ENCODE data around the gene NEIL1. TPM values are rescaled to one million over a fixed set of nuclear protein-coding genes. Genes with fewer than 3 reads are reported as not detected.

The NEIL1 gene
- total RNA-seq, 4 donors from 2014 or later = 21.4 to 53.5 (median 26.3) TPM

GRCh38 chr15:75348562-75349350, 1.9 kb downstream of the NEIL1 start:
- no peak for TF ChIP-seq CTCF (IDR thresholded peaks at IDR 0.05; ENCODE audit: low read depth)

- TF ChIP-seq CTCF (IDR thresholded peaks at IDR 0.05; ENCODE audit: low read depth) = no peak
Measured at GRCh38 chr15:75349851-75350588, 3.2 kb downstream of the NEIL1 start.

DNA sequence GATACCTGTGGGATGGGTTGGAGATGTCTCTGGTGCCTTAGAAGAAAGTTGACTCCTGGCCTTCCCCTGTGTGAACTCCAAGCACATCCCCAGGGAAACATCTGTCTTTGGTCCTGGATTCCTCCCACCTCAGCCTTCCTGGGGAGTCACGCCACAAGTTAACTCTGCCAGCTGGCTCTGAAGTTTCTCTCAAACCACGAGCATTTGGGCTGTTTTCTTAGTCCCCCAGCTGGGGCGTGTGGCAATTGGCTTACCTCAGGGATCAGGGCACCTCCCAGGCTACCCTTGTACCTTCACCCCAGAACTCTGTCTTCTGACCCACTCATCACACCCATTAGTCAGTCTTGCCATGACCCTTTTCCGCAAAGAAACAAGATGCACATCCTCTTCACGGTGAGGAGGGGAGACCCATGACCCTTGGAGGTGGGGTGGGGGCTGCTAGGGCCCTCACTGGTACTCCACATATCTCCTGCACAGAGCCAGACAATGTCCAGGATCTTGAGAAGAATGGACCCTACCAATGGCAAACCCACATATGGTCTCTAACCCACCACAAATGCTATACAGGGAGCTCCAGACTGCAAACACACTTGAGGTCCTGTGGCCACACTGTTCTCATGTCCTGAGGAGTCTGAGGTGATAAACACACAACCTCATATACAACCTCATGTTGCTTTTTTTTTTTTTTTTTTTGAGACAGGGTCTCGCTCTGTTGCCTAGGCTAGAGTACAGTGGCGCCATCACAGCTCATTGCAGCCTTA, 3.9 kb downstream of the NEIL1 start:
- no peak for TF ChIP-seq CTCF (IDR thresholded peaks at IDR 0.05; ENCODE audit: low read depth)

GRCh38 chr15:75352186-75353080, 5.6 kb downstream of the NEIL1 start:
- TF ChIP-seq CTCF (IDR thresholded peaks at IDR 0.05; ENCODE audit: low read depth) = no peak

DNA sequence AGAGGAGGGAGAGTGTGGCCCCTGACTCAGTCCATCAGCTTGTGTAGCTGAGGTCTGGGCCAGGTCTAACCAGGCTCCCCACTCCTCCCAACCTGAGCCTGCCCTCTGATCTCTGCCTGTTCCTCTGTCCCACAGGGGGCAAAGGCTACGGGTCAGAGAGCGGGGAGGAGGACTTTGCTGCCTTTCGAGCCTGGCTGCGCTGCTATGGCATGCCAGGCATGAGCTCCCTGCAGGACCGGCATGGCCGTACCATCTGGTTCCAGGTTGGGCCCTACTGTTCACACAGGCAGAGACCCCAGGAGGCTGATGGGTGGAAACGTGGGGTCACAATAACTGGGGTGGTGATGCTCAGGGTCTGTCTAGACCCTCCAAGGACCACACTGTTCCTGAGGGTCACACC, 6.8 kb downstream of the NEIL1 start:
- no peak for TF ChIP-seq CTCF (IDR thresholded peaks at IDR 0.05; ENCODE audit: low read depth)

GRCh38 chr15:75354454-75354853, 7.6 kb downstream of the NEIL1 start:
- no peak for TF ChIP-seq CTCF (IDR thresholded peaks at IDR 0.05; ENCODE audit: low read depth)

All from subcutaneous adipose tissue (tissue), 4 donors.